ENCODE data around the gene SULT2B1. TPM values are rescaled to one million over a fixed set of nuclear protein-coding genes. Genes with fewer than 3 reads are reported as not detected.

The SULT2B1 gene
- polyA plus RNA-seq, 1 experiment, result 0.25 TPM

- no peak for DNase-seq (ENCODE audit: low read depth)
- H3K4me3 ChIP-seq (ENCODE audit: low read depth, low read length), result no peak overlapping the region
- CTCF ChIA-PET, result interaction anchor here (0.6 kb wide), 1 partner anchor 15 kb away, joined by 3 read pairs; no protein-coding TSS in a partner anchor
- POLR2A ChIA-PET, result no interaction called here
- no peaks in the 10 kb centered on the region for H3K36me3 ChIP-seq (ENCODE audit: control insufficient read depth, insufficient read depth, low read length)
- no peak for TF ChIP-seq CTCF (IDR thresholded peaks at IDR 0.05; ENCODE audit: insufficient read depth, low read depth, low read length)
- H3K27me3 ChIP-seq (ENCODE audit: control insufficient read depth, insufficient read depth, low read length), result peaks cover 4% of the 10 kb centered on the region; the same call in 1 of the 2 replicates
Measured at GRCh38 chr19:48638831-48639381, 86.9 kb downstream of the SULT2B1 start.

- no peak overlapping the region for H3K4me3 ChIP-seq (ENCODE audit: low read depth, low read length)
- no peak for DNase-seq (ENCODE audit: low read depth)
- no peak for TF ChIP-seq CTCF (IDR thresholded peaks at IDR 0.05; ENCODE audit: insufficient read depth, low read depth, low read length)
- H3K36me3 ChIP-seq (ENCODE audit: control insufficient read depth, insufficient read depth, low read length), result no peaks in the 10 kb centered on the region
- CTCF ChIA-PET, result interaction anchor here (0.6 kb wide), 1 partner anchor 16 kb away, joined by 3 read pairs; no protein-coding TSS in a partner anchor
- POLR2A ChIA-PET, result no interaction called here
- H3K27me3 ChIP-seq (ENCODE audit: control insufficient read depth, insufficient read depth, low read length), result peaks cover 4% of the 10 kb centered on the region; the same call in 1 of the 2 replicates
Measured at GRCh38 chr19:48639483-48640375, 87.8 kb downstream of the SULT2B1 start.

GRCh38 chr19:48641850-48642249 lies 89.9 kb downstream of the SULT2B1 start:
- no peak for TF ChIP-seq CTCF (IDR thresholded peaks at IDR 0.05; ENCODE audit: insufficient read depth, low read depth, low read length)
- no peak for DNase-seq (ENCODE audit: low read depth)
- Histone ChIP-seq H3K27me3 (ENCODE audit: control insufficient read depth, insufficient read depth, low read length) (peaks cover 4% of the 10 kb centered on the region; the same call in 1 of the 2 replicates), H3K36me3 (ENCODE audit: control insufficient read depth, insufficient read depth, low read length) (no peaks in the 10 kb centered on the region), H3K4me3 (ENCODE audit: low read depth, low read length) (no peak overlapping the region)
- ChIA-PET CTCF (no interaction called here), POLR2A (no interaction called here)

GRCh38 chr19:48642862-48643261 lies 90.9 kb downstream of the SULT2B1 start:
- DNase-seq (ENCODE audit: low read depth), result no peak
- ChIA-PET POLR2A (no interaction called here), CTCF (no interaction called here)
- H3K36me3 ChIP-seq (ENCODE audit: control insufficient read depth, insufficient read depth, low read length), result no peaks in the 10 kb centered on the region
- H3K4me3 ChIP-seq (ENCODE audit: low read depth, low read length), result no peak overlapping the region
- TF ChIP-seq CTCF (IDR thresholded peaks at IDR 0.05; ENCODE audit: insufficient read depth, low read depth, low read length), result no peak
- peaks cover 4% of the 10 kb centered on the region; the same call in 1 of the 2 replicates for H3K27me3 ChIP-seq (ENCODE audit: control insufficient read depth, insufficient read depth, low read length)

GRCh38 chr19:48644355-48644754 lies 92.4 kb downstream of the SULT2B1 start:
- H3K4me3 ChIP-seq (ENCODE audit: low read depth, low read length), result no peak overlapping the region
- DNase-seq (ENCODE audit: low read depth), result no peak
- H3K36me3 ChIP-seq (ENCODE audit: control insufficient read depth, insufficient read depth, low read length), result no peaks in the 10 kb centered on the region
- ChIA-PET POLR2A (no interaction called here), CTCF (interaction anchor here (0.7 to 3.5 kb wide), 4 partner anchors 31 to 151 kb away, joined by 3 to 20 read pairs (median 5); no protein-coding TSS in a partner anchor)
- H3K27me3 ChIP-seq (ENCODE audit: control insufficient read depth, insufficient read depth, low read length), result 0 out of 2 replicates have a peak, but pooled peaks cover 3% of the 10 kb centered on the region
- TF ChIP-seq CTCF (IDR thresholded peaks at IDR 0.05; ENCODE audit: insufficient read depth, low read depth, low read length), result no peak
